AG04450 (cell line): Measurements from ENCODE around the gene DENND5B. TPM values are rescaled to one million over a fixed set of nuclear protein-coding genes. Genes with fewer than 3 reads are reported as not detected.
A peak's percentile ranks its signal among the peaks of the same experiment; 100 is the strongest.

ENCODE experiments used
- CTCF ChIA-PET: fragments of 300-600, 350-600 bp; formaldehyde crosslinking; extraction: SDS; loops from one replicate; lab custom pipeline; 2022; ENCODE audit warnings: antibody characterized with exemption, inconsistent platforms; lab: Charles Lee
- POLR2A ChIA-PET: fragments of 350-600 bp; formaldehyde crosslinking; extraction: SDS; loops from one replicate; lab custom pipeline; 2021; ENCODE audit warnings: antibody characterized with exemption, inconsistent platforms; lab: Yijun Ruan, JAX
- DNase-seq: peaks from one replicate; pipeline ENCODE4 v3.0.0-alpha.2; 2011; ENCODE audit warnings: low read depth, low spot score
- H3K27ac ChIP-seq: one replicate; pipeline ENCODE4 v1.5.1; 2012; ENCODE audit warnings: low read depth, low read length, control low read depth
- H3K27me3 ChIP-seq: one replicate; pipeline ENCODE4 v1.6.0; 2012; ENCODE audit warnings: low read length; ENCODE audit not compliant: control insufficient read depth, insufficient read depth
- H3K4me3 ChIP-seq: 2 replicates; pipeline ENCODE4 v1.5.1; 2011; ENCODE audit warnings: mild to moderate bottlenecking, low read depth, low read length, control low read depth
- H3K9me3 ChIP-seq: 2 replicates; pipeline ENCODE4 v1.5.1; 2012; ENCODE audit warnings: low read length; ENCODE audit not compliant: control insufficient read depth, insufficient read depth
- polyA plus RNA-seq: library from polyadenylated mRNA; depleted of rRNA; stranded (reverse); fragments of >200 nt; gene quantifications from 2 replicates; pipeline ENCODE4 v1.2.3, GENCODE V29; 2011
- TF ChIP-seq, protein P1 (sequence below): IDR thresholded peaks from 2 replicates; pipeline ENCODE4 v1.5.1; 2011; ENCODE audit warnings: low read depth, low read length, control low read depth, inconsistent platforms

Gene DENND5B
- polyA plus RNA-seq, 1 experiment: 17.3 TPM

DNA sequence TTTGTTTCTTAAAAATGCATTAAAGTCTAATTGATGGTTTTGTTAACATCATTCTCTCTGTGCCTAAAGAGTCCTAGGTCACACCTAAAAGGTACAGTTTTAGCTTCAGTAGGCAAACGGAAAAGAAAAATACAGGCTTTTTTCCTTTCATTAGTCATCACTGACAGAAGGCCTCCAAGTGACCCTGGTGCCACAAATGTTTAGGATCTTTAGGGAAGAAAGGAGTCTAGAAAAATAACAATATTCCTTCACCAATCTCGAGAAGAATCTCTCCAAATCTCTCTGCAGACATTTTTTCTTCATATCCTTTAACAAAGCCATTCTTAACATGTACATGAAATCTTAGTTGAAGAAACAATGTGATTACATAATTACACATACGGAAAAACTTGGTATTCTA, 2.0 kb downstream of the DENND5B start:
- TF ChIP-seq, protein P1, sequence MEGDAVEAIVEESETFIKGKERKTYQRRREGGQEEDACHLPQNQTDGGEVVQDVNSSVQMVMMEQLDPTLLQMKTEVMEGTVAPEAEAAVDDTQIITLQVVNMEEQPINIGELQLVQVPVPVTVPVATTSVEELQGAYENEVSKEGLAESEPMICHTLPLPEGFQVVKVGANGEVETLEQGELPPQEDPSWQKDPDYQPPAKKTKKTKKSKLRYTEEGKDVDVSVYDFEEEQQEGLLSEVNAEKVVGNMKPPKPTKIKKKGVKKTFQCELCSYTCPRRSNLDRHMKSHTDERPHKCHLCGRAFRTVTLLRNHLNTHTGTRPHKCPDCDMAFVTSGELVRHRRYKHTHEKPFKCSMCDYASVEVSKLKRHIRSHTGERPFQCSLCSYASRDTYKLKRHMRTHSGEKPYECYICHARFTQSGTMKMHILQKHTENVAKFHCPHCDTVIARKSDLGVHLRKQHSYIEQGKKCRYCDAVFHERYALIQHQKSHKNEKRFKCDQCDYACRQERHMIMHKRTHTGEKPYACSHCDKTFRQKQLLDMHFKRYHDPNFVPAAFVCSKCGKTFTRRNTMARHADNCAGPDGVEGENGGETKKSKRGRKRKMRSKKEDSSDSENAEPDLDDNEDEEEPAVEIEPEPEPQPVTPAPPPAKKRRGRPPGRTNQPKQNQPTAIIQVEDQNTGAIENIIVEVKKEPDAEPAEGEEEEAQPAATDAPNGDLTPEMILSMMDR: no peak
- H3K27ac ChIP-seq: no peak overlapping the region
- no peaks in the 10 kb centered on the region for H3K9me3 ChIP-seq
- peak overlapping the region; percentile 86 for H3K4me3 ChIP-seq
- DNase-seq: no peak
- ChIA-PET CTCF (no interaction called here), POLR2A (no interaction called here)
- no peaks in the 10 kb centered on the region for H3K27me3 ChIP-seq

DNA sequence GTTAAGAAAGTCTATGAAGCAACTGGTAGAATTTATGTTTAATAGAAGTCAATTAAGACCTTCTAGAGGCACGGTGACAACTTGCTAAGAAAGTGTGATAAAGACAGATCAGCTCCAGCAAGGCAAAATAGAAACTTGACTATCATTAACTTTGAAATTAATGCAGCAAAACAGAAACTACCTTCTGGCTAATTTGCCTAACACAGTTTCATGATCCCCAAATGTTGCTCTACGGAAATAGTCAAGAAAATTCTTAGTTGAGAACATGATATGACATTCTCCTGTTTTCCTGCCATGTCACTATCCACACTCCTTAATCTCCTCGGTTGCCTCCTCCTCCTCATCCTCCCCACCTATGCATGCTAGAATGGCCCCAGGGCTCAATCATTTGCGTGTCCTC, 4.2 kb downstream of the DENND5B start:
- DNase-seq: no peak
- H3K4me3 ChIP-seq: no peak overlapping the region
- POLR2A ChIA-PET: no interaction called here
- CTCF ChIA-PET: interaction anchor here (1.3 kb wide), 1 partner anchor 335 kb away, joined by 4 read pairs; no protein-coding TSS in a partner anchor
- TF ChIP-seq, protein P1: no peak
- H3K27ac ChIP-seq: no peak overlapping the region
- no peaks in the 10 kb centered on the region for H3K27me3 ChIP-seq
- H3K9me3 ChIP-seq: no peaks in the 10 kb centered on the region

DNA sequence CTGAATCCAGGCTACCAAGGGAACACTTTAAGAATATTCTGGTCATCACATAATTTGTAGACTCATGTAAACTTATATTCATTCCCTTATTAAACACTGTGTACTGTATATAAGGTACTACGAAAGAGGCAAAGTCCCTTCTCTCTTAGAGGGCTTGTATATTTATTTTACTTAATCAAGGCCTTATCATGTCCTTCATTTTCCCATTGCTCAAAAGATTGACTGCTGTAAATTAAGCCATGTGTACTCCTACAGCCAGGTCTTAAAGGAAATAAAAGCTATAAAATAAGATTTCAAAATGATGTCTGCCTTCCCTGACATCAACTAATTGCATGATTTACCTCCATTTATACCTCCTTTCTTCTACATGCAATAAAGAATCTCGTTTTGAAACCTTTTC, 5.0 kb downstream of the DENND5B start:
- TF ChIP-seq, protein P1: no peak
- DNase-seq: no peak
- Histone ChIP-seq H3K4me3 (no peak overlapping the region), H3K27ac (no peak overlapping the region), H3K9me3 (no peaks in the 10 kb centered on the region), H3K27me3 (no peaks in the 10 kb centered on the region)
- POLR2A ChIA-PET: interaction anchor here (0.5 to 1.8 kb wide), 2 partner anchors 68 to 182 kb away, joined by 4 to 8 read pairs; no protein-coding TSS in a partner anchor
- CTCF ChIA-PET: interaction anchor here (0.6 to 2.1 kb wide), 4 partner anchors 9 to 334 kb away, joined by 4 to 12 read pairs (median 4); no protein-coding TSS in a partner anchor

DNA sequence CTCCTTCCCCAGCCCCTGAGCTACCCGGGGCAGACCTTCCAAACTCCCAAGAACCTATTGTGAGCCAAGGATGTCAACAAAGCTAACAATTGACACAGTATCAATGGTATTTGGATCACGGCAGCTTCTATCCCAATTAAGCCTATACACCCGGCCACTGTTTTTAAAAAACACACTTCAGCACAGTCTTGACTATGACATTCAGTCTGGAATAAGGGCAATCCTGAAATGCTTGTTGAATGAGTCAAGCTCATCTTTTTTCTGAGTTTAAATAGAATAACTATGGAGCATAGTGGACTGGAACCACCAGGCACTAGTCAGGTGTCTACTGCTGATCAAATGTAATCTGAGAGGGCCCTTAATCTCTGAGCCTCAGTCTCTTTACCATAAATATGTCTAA, 5.7 kb downstream of the DENND5B start:
- TF ChIP-seq, protein P1: no peak
- DNase-seq: no peak
- ChIA-PET CTCF (interaction anchor here (1.3 to 2.1 kb wide), 3 partner anchors 9 to 334 kb away, joined by 4 to 12 read pairs (median 4); no protein-coding TSS in a partner anchor), POLR2A (interaction anchor here (0.5 to 1.8 kb wide), 4 partner anchors 67 to 520 kb away, joined by 3 to 8 read pairs (median 5); partner anchors contain the start of gene ETFBKMT)
- Histone ChIP-seq H3K9me3 (no peaks in the 10 kb centered on the region), H3K27ac (peak overlapping the region; percentile 54), H3K4me3 (no peak overlapping the region), H3K27me3 (no peaks in the 10 kb centered on the region)

DNA sequence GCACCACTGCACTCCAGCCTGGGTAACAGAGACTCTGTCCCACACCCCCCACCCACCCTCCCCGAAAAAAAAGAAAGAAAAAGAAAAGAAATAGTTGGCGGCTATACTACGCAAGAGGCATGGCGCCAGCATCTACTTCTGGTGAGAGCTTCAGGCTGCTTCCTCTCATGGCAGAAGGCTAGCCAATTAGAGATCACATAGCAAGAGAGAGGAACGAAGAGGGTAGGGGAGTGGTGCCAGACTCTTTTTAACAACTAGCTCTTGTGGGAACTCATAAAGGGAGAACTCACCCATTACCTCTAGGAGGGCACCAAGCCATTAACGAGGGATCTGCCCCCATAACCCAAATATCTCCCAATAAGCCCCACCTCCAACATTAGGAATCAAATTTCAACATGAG, 6.2 kb downstream of the DENND5B start:
- POLR2A ChIA-PET: interaction anchor here (0.6 to 1.8 kb wide), 3 partner anchors 66 to 521 kb away, joined by 3 to 8 read pairs (median 6); partner anchors contain the start of gene ETFBKMT
- TF ChIP-seq, protein P1: no peak
- H3K27ac ChIP-seq: peak overlapping the region; percentile 54
- DNase-seq: no peak
- CTCF ChIA-PET: interaction anchor here (1.0 to 2.1 kb wide), 3 partner anchors 10 to 332 kb away, joined by 4 to 12 read pairs (median 4); no protein-coding TSS in a partner anchor
- H3K4me3 ChIP-seq: no peak overlapping the region
- H3K27me3 ChIP-seq: no peaks in the 10 kb centered on the region
- H3K9me3 ChIP-seq: no peaks in the 10 kb centered on the region
